Keratinocyte (primary cell): ENCODE results near the gene MELTF.

ENCODE experiments used
- EZH2 ChIP-seq: IDR thresholded peaks from one replicate; pipeline ENCODE4 v1.6.1; 2012; ENCODE audit warnings: inconsistent platforms, mild to moderate bottlenecking, low read length, moderate library complexity
- TF ChIP-seq, protein P1 (sequence below), 3 experiments: IDR thresholded peaks in 1 of 3; conservative IDR thresholded peaks in 1 of 3; optimal IDR thresholded peaks in 1 of 3; 2 replicates in 2 of 3; 3 replicates in 1 of 3; pipeline versions ENCODE3 to v1.5.1; 2011; ENCODE audit warnings: low read length in 3 of 3, mild to moderate bottlenecking in 3 of 3, moderate library complexity in 2 of 3, control low read depth in 1 of 3, inconsistent platforms in 1 of 3; ENCODE audit not compliant: insufficient read depth in 2 of 3; ENCODE audit errors: extremely low read depth in 1 of 3

- TF ChIP-seq, protein P1, sequence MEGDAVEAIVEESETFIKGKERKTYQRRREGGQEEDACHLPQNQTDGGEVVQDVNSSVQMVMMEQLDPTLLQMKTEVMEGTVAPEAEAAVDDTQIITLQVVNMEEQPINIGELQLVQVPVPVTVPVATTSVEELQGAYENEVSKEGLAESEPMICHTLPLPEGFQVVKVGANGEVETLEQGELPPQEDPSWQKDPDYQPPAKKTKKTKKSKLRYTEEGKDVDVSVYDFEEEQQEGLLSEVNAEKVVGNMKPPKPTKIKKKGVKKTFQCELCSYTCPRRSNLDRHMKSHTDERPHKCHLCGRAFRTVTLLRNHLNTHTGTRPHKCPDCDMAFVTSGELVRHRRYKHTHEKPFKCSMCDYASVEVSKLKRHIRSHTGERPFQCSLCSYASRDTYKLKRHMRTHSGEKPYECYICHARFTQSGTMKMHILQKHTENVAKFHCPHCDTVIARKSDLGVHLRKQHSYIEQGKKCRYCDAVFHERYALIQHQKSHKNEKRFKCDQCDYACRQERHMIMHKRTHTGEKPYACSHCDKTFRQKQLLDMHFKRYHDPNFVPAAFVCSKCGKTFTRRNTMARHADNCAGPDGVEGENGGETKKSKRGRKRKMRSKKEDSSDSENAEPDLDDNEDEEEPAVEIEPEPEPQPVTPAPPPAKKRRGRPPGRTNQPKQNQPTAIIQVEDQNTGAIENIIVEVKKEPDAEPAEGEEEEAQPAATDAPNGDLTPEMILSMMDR (optimal IDR thresholded peaks at IDR 0.05 in 1 of 3, IDR thresholded peaks at IDR 0.05 in 1 of 3, conservative IDR thresholded peaks at IDR 0.05 in 1 of 3; ENCODE audit: extremely low read depth in 1 of 3, insufficient read depth in 2 of 3, low read length in 3 of 3) = no peak
- TF ChIP-seq EZH2 = no peak
Measured at GRCh38 chr3:196989721-196990262, 39.8 kb downstream of the MELTF start.
